SK-N-MC (cell line): ENCODE results near the gene THADA.
"Not testable (repeated sequence)": the region's sequence is repeated elsewhere in the genome, so short reads cannot be mapped to it uniquely, and the experiment has no call there.

Experiments used
- DNase-seq: peaks from one replicate; pipeline ENCODE4 v3.0.0-alpha.2; 2011; ENCODE audit warnings: low read depth, low spot score
- H3K27ac ChIP-seq: fragments of 200-600 bp; sonication (generic); 2 replicates; pipeline ENCODE4 v1.5.1; 2016; ENCODE audit warnings: mixed run types
- H3K36me3 ChIP-seq: fragments of 200-600 bp; sonication (generic); 2 replicates; pipeline ENCODE4 v1.6.1; 2017; ENCODE audit warnings: antibody characterized with exemption, low read length, mixed read lengths; ENCODE audit not compliant: insufficient read depth
- H3K4me3 ChIP-seq: fragments of 200-600 bp; sonication (generic); 2 replicates; pipeline ENCODE4 v1.5.1; 2016
- H3K9ac ChIP-seq: fragments of 200-600 bp; sonication (generic); 2 replicates; pipeline ENCODE4 v1.8.0; 2017; ENCODE audit warnings: mixed run types, mixed read lengths; ENCODE audit not compliant: insufficient read length
- H3K9me3 ChIP-seq: fragments of 200-600 bp; sonication (generic); 2 replicates; pipeline ENCODE4 v1.6.1; 2017; ENCODE audit warnings: low read depth, mild to moderate bottlenecking, antibody characterized with exemption, low read length, moderate library complexity, mixed read lengths
- EZH2 ChIP-seq: fragments of 200-600 bp; sonication (generic); IDR thresholded peaks from one replicate; pipeline ENCODE4 v1.6.1; 2017; ENCODE audit warnings: antibody characterized with exemption
- FOXP2 ChIP-seq: optimal IDR thresholded peaks from 2 replicates; pipeline ENCODE3; 2011; ENCODE audit warnings: mild to moderate bottlenecking, moderate library complexity; ENCODE audit not compliant: insufficient read depth; ENCODE audit errors: extremely low read length, control extremely low read depth
- POLR2AphosphoS5 ChIP-seq: IDR thresholded peaks from 2 replicates; pipeline ENCODE4 v1.6.1; 2012; ENCODE audit warnings: mild to moderate bottlenecking, low read depth, low read length, borderline replicate concordance

Gene THADA

GRCh38 chr2:43400508-43400907, 195.3 kb downstream of the THADA start:
- no peak overlapping the region for H3K9ac ChIP-seq
- TF ChIP-seq FOXP2 (no peak), POLR2AphosphoS5 (no peak), EZH2 (no peak)
- H3K27ac ChIP-seq: no peak overlapping the region
- peaks cover 6% of the 10 kb centered on the region for H3K36me3 ChIP-seq
- no peak overlapping the region for H3K4me3 ChIP-seq
- H3K9me3 ChIP-seq: no peaks in the 10 kb centered on the region
- no peak for DNase-seq

- Histone ChIP-seq H3K36me3 (peaks cover 6% of the 10 kb centered on the region), H3K27ac (no peak overlapping the region), H3K4me3 (no peak overlapping the region), H3K9me3 (no peaks in the 10 kb centered on the region), H3K9ac (no peak overlapping the region)
- TF ChIP-seq FOXP2 (no peak), EZH2 (no peak), POLR2AphosphoS5 (no peak)
- DNase-seq: no peak
Measured at GRCh38 chr2:43399515-43400264, 196.1 kb downstream of the THADA start.

GRCh38 chr2:43399098-43399497, 196.7 kb downstream of the THADA start:
- no peak overlapping the region for H3K27ac ChIP-seq
- no peak overlapping the region for H3K4me3 ChIP-seq
- no peak overlapping the region for H3K9ac ChIP-seq
- no peak for TF ChIP-seq FOXP2
- no peak for TF ChIP-seq EZH2
- no peak for TF ChIP-seq POLR2AphosphoS5
- DNase-seq: no peak
- no peaks in the 10 kb centered on the region for H3K9me3 ChIP-seq
- peaks cover 6% of the 10 kb centered on the region for H3K36me3 ChIP-seq

- Histone ChIP-seq H3K9ac (no peak overlapping the region), H3K4me3 (no peak overlapping the region), H3K9me3 (no peaks in the 10 kb centered on the region), H3K36me3 (peaks cover 6% of the 10 kb centered on the region), H3K27ac (no peak overlapping the region)
- no peak for DNase-seq
- no peak for TF ChIP-seq EZH2
- no peak for TF ChIP-seq FOXP2
- TF ChIP-seq POLR2AphosphoS5: no peak
Measured at GRCh38 chr2:43397821-43398220, 198.0 kb downstream of the THADA start.

- TF ChIP-seq FOXP2 (no peak), EZH2 (no peak), POLR2AphosphoS5 (no peak)
- no peak for DNase-seq
- H3K27ac ChIP-seq: no peak overlapping the region
- H3K9me3 ChIP-seq: no peaks in the 10 kb centered on the region
- no peak overlapping the region for H3K4me3 ChIP-seq
- no peak overlapping the region for H3K9ac ChIP-seq
- H3K36me3 ChIP-seq: peaks cover 6% of the 10 kb centered on the region
Measured at GRCh38 chr2:43397411-43397810, 198.4 kb downstream of the THADA start.

GRCh38 chr2:43396344-43396743, 199.5 kb downstream of the THADA start:
- not testable (repeated sequence) for H3K27ac ChIP-seq, H3K4me3 ChIP-seq, H3K9me3 ChIP-seq, H3K36me3 ChIP-seq, DNase-seq, H3K9ac ChIP-seq

GRCh38 chr2:43393918-43394317, 201.9 kb downstream of the THADA start:
- no peak for TF ChIP-seq POLR2AphosphoS5
- no peak for TF ChIP-seq FOXP2
- no peak for TF ChIP-seq EZH2
- Histone ChIP-seq H3K4me3 (no peak overlapping the region), H3K27ac (no peak overlapping the region), H3K9me3 (no peaks in the 10 kb centered on the region), H3K9ac (no peak overlapping the region), H3K36me3 (peaks cover 6% of the 10 kb centered on the region)
- no peak for DNase-seq

- Histone ChIP-seq H3K9me3 (no peaks in the 10 kb centered on the region), H3K4me3 (no peak overlapping the region), H3K9ac (no peak overlapping the region), H3K27ac (no peak overlapping the region), H3K36me3 (peaks cover 6% of the 10 kb centered on the region; the same call in 1 of the 2 replicates)
- TF ChIP-seq POLR2AphosphoS5: no peak
- TF ChIP-seq FOXP2: no peak
- no peak for TF ChIP-seq EZH2
- no peak for DNase-seq
Measured at GRCh38 chr2:43391878-43392215, 204.0 kb downstream of the THADA start.
